ENCODE measurements around the gene GGT5.
A peak's percentile ranks its signal among the peaks of the same experiment; 100 is the strongest.
"Not testable (repeated sequence)": the region's sequence is repeated elsewhere in the genome, so short reads cannot be mapped to it uniquely, and the experiment has no call there.

GGT5 gene

DNA sequence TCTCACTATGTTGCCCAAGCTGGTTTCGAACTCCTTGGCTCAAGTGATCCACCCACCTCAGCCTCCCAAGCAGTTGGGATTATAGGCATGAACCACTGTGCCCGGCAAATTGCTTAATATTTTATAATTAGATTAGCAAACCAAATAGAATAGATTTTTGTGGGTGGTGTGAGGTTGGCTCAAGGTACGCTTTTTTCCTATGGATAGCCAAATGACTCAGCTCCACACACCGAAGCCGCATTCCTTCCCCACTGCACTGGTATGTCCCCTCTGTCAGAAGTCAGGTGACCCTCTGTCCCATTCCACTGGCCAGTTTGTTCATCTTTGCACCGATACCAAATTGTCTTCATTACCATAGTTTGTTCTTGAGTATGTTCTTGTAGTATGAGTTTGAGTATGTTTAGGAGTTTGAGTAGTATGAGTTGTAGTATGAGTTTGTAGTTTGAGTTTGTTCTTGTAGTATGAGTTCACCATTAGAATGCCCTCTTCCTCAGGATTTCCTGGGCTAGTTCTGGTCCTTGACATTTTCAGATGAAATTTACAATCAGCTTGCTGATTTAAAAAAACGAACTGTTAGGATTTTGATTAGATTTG, 44.2 kb downstream of the GGT5 start:
- DNase-seq = no peak

DNA sequence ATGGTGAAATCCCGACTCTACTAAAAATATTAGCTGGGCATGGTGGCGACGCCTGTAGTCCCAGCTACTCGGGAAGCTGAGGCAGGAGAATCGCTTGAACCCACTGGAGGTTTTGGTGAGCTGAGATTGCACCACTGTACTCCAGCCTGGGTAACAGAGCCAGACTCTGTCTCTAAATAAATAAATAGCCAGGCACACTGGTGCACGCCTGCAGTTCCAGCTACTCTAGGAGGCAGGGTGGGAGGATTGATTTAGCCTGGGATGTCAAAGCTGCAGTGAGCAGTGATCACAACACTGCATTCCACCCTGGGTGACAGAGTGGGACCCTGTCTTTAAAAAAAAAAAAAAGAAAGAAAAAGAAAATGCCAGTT, 46.2 kb downstream of the GGT5 start:
- no peak for DNase-seq

DNA sequence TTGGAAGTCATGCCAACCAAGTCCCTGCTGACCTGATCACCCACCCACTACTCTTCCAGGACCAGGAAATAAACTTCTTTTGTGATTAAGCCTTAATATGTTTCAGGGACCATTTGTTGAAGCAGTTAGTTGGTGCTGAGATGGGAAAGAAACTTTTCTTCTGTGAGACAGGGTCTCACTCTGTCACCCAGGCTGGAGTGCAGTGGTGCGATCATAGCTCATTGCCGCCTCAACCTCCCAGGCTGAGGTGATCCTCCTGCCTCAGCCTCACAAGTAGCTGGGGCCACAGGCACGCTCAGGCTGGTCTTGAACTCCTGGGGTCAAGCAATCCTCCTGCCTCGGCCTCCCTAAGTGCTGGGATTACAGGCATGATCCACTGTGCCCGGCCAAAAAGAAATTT, 53.0 kb downstream of the GGT5 start:
- no peak for DNase-seq

DNA sequence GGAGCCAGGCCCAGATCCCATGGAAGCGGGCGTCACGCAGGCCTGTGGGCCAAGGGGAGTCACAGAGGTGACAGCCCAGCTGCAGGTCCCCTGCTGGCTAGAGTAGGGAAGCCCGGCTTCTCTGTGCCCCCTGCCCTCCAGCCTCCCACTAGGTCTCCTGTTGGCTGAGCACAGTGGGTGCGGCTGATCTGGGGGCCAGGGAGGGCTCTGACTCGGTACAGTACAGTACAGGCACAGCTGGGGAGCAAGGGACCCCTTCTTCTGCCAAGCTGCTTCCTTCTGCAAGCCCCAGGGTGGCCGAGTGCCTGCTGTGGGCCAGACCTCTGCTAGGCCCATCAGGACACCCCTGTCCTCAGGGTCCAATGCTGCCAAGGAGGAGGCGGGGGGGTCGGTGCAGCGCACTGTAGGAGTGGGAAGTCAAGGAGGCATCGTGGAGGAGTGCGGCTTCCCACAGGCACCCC, 53.5 kb downstream of the GGT5 start:
- DNase-seq = no peak

DNA sequence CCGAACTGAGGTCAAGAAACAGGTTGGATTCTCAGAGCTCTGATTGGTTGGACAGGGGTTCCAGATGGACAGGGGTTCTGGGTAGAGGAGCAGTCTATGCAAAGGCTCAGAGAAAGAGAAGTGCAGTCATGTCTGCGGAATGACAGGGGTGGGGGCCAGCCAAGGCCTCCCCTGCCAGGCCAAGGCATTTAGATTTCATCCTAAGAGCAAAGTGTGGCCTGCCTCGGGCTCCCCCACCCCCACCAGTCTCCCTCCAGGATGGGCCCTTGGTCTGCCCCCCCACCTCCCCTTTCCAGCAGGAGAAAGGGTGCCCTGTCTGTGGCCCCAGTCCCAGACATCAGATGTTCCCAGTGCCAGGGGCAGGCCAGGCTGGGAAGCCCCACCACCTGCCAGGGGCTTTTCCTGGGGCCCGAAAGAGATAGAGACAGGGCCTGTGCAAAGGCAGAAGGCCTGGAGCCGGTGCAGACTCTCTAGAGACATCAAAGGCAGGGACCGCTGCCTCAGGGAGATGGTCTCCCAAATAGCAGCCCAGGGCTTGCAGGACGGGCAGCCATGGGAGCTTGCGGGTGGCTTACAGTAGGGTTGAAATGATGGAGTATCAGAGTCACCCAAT, 54.2 kb downstream of the GGT5 start:
- no peak for DNase-seq

DNA sequence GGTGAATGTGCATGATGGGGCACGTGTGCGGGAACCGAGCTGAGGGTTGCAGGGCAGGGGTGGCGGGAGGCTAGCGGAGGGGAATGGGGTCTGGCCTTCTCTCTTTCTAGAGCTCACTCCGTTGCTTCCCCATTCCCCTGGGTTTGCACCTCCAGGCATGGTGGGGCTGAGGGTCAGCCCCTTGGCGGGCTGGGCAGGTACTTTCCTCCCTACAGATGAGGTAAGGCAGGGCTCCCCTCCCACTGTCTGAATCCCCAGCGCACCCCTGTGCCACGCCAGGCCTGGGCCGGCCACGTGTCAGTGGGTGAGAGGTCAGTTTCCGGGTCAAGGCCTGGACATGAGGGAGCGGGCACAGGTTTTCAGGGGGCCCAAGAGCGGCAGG, 54.7 kb downstream of the GGT5 start:
- no peak for DNase-seq

DNA sequence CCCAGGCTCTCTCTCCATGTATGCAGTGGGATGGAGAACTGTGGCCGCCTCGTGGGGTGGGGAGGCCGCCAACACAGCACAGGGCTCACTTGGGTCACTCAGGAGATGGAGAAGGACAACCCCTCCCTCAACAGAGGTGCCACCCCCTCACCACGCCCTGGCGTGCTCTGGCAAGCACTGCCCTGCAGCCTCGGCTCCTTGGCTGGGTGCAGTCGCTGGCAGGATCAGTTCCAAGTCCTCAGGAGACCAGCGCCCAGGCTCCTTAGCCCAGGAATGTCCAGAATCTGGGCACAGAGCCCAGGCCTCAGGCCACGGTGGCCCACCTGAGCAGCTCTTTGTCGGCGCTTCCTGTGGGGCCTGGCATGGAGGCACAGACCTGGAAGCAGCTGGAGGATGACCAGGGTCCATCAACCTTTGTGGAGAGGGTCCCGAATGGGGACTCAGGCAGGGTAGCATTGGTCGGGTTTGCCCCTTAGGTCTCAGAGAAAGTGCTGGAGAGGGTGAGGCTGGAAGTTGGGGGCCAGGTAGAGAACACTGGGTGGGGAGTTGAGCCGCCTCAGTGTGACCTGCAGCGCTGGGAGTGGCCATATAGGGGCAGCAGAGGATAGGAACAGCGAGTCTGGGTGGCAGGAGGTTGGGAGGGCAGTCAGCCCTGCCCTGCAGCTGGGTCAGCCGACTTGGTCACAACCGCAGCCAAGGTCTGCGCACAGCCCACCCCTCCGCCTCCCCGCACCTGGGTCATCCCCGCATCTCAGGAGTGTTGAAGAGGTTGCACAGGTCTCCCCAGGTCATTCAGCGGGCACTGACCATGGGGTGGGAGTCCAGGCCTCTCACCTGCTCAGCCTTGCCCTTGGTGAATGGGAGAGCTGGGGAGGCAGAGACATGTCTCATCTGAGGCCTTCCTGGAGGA, 55.4 kb downstream of the GGT5 start:
- DNase-seq = peak; percentile 62

DNA sequence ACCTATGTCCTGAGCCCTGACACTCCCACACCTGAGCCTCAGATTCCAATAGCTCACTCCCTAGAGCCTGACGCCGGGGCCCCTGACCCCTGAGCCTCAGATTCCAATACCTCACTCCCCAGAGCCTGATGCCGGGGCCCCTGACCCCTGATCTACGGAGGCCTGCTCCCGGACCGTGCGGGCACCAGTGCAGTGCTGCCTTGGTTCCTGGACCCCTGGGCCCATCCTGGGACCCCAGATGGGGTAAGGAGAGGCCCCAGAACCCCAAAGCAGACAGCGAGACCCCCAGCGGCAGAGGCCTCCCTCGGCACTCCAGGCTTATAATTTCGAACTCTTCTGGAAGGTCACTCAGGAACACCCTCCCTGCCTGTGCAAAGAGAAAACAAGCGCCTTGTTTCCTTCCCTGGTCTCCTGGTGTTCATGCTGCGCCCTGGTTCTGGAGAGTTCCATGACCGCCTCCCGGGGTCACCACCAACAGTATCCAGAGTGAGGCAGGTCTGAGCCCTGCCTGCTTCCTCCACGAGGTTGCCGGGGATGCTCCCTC, 56.1 kb downstream of the GGT5 start:
- DNase-seq = no peak

DNA sequence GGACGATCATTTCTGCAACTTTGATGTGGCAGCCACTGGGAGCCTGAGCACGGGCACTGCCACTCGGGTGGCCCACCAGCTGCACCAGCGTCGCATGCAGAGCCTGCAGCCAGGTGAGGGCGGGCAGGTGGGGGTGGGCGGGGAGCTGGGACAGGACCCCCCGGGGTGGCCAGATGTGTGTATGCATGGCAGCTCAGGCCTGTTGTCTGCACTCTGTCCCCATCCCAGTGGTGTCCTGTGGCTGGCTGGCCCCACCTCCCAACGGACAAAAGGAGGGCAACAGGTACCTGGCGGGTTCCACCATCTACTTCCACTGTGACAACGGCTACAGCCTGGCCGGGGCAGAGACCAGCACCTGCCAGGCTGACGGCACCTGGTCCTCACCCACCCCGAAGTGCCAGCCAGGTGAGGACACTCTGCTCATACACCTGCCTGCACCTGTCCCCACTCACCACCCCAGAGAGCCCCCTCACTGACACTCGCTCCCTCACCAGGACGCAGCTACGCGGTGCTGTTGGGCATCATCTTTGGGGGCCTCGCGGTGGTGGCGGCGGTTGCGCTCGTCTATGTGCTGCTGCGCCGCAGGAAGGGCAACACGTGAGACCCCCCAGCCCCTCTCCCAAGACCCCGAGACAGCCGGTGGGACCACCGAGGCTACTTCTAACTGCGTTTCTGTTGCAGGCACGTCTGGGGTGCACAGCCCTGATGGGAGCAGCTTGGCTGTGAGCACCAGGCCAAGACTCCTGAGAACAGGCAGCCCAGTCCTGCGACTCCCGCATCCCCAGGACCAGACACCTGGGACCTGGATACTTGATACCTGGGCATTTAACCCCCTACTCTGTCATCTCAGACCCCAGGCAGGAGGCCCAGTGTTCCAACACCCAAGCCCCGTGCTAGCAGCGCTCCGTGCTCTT, 56.9 kb downstream of the GGT5 start:
- no peak for DNase-seq

DNA sequence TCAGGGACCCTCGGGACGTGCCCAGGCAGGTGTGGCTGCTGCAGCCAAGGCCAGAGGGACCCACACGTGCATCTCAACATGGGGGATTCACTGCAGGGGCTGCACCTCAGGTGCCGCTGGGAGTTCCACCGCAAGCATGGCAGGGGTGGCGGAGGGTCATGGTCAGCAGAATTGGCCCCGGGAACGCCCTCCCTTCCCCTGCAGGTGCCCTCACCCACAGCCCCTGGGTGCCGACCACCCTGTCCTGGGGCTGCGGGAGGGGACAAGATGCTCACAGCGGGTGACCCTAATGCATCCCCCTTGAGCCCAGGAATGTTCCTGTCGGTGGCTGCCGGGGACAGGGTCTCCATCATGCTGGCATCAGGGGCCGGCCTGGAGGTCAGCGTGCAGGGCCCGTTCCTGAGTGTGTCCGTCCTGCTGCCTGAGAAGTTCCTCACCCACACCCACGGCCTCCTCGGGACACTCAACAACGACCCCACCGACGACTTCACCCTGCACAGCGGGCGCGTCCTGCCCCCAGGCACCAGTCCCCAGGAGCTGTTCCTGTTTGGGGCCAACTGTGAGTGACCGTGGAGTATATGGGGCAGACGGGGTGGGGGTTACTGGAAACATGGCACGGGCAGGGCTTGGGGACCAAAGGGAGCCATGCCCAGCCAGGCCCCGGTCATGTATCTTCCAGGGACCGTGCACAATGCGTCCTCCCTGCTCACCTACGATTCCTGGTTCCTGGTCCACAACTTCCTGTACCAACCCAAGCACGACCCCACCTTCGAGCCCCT, 57.8 kb downstream of the GGT5 start:
- DNase-seq = no peak

DNA sequence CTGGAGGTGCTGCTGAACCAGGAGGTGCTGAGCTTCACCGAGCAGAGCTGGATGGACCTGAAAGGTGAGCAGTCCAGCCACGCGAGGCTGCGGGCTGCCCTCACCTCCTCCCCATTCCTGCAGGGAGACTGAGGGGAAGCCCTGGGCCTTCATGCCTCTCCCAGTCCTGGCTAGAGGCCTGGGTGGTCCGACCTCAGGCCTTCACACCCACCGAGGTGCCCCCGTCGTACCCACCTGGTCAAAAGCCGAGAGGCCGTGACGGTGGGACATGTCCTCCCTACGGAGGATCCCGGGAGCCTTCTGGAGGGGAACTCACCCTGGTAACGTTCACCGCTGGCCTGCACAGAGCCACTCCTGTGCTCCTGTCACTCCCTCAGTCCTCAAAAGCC, 58.5 kb downstream of the GGT5 start:
- DNase-seq = no peak

DNA sequence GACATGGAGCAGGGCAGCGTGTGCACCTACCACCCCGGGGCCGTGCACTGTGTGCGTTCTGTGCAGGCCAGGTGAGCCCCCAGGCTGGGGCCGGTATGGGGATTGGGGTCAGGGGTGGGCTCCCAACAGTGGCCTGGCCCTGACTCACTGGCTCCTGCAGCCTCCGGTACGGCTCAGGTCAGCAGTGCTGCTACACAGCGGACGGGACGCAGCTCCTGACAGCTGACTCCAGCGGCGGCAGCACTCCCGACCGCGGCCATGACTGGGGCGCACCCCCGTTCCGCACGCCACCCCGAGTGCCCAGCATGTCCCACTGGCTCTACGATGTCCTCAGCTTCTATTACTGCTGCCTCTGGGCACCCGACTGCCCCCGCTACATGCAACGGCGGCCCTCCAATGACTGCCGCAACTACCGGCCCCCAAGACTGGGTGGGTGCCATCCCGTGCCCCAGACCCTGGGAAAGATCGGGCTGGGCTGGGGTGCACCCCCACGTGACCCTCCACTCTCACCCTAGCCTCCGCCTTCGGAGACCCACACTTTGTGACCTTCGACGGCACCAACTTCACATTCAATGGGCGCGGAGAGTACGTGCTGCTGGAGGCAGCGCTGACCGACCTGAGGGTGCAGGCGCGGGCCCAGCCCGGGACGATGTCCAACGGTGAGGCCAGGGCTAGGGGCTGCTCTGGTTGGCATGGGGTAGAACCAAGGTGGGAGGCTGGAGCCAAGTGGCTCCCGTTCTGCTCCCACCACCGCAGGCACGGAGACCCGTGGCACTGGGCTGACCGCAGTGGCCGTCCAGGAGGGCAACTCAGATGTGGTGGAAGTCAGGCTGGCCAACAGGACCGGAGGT, 59.2 kb downstream of the GGT5 start:
- no peak for DNase-seq

DNA sequence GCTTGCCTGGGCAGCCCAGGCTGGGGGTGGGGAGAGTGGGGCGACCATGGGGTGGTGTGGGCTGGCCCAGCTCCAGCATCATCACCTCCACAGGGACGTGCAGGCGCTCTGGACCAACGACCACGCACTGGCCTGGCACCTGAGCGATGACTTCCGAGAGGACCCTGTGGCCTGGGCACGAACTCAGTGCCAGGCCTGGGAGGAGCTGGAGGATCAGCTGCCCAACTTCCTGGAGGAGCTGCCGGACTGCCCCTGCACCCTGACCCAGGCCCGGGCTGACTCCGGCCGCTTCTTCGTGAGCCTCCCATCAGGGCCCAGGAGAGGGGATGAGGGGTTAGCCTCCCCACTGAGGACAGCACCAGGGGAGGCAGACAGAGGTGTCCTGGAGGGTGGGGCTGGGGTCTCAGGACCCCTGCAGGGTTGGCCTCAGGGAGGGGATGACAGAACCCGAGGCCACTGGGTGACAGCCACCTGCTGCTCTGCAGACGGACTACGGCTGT, 59.8 kb downstream of the GGT5 start:
- no peak for DNase-seq

DNA sequence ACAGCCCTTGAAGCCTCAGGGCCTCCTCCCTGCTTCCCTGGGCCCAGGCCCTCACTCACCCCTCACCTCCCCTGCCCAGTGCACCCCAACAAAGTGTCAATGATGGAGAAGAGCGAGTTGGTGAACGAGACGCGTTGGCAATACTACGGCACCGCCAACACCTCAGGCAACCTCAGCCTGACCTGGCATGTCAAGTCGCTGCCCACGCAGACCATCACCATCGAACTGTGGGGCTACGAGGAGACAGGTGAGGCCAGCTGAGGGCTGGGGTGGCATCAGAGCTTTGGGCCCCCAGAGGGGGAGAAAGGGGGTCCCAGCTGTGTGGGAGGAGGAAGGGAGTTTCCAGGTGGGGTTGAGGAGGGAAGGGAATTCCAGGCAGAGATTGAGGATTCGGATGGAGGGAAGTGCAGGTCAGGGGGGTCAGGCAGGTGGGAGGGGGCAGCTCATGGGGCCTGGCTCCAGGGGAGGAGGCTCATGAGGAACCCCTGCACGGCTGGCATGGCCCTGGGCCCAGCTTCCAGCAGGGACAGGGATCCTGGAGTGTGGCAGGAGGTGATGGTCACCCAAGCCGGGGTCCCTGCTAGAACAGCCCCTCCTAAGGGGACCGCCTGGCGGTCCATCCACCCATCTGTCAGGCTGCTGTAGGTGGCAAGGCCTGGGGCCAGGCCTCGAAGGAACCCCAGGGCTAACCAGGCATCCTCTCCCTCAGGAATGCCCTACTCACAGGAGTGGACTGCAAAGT, 60.7 kb downstream of the GGT5 start:
- no peak for DNase-seq

DNA sequence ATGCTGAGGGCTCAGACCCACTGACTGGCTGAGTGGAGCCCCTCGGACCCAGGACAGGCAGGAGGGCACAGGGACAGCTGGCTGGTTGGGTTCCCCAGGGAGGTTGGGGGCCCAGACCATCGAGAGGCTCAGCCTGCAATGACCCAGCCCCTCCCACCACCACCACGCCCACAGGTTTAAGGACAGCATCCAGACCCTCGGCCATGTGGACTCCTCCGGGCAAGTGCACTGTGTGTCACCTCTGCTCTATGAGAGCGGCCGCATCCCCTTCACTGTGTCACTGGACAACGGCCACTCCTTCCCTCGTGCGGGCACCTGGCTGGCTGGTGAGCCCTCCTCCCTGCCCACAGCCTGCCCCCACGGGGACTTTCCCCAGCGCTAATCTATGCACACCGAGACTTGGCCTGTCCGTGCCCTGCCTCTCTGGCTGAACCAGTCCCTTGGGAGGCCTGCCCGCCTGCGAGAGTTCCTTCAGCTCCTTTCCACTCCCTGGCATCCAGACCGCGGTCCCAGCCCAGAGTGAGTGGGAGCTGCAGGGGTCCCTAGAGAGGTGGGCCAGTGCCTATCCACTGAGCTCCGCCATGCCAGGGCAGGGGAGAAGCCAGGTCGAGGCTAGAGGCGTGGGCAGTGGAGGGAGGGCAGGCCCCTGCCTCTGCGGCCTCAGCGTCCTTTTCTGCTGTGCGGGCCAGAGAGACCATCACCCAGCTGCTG, 61.4 kb downstream of the GGT5 start:
- DNase-seq = no peak

DNA sequence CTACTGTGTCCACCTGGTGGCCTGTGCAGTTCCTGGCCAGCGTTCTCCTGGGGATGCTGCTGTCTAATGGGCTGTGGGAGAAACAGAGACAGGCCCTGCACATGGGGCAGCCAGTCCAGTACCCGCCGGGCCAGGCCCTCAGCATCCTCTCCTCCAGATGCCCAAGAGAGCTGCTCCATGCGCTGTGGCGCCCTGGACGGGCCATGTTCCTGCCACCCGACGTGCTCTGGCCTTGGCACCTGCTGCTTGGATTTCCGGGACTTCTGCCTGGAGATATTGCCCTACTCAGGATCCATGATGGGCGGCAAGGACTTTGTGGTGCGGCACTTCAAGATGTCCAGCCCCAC, 62.0 kb downstream of the GGT5 start:
- DNase-seq = not testable (repeated sequence)

DNA sequence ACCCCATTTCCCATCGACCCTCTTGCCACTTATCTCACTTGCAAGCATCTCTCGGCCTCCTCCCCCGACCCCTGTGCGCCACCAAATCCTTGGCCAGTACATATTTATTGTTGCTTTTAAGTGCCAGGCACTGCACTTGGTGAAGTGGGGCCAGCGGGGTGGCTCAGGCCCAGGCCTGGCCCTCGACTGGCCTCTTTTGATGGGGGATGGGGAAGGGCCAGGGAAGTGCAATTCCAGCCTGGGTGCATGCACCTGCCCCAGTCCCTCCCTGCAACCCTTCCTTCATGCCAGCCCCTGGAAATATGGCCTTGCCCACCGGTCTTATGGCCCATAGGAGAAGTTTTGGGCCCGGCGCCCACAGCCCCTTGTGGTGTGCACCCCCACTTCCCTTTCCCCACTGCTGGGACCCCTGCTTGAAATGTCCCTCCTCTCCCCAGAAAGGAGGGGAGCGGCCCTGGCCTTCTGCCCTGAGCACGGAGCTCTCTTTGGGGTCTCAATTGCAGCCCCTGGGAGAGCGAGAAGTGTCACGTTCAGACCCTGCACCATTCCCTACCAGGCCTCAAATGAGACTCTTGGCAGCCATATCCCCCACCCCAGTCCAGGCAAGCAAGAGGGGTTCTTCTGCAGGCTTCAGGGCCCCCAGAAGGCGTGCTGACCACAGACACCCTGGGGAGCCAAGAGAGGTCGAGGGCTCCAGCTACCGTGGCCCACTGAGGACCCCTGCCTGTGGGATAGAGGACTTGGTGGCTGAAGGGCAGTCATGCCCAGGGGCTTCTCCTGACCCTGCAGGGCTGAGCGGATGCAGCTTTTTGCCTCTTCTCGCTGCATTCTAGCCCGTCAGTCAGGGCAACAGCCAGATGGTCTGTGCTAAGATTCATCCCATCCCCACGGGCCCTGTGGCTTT, 62.6 kb downstream of the GGT5 start:
- no peak for DNase-seq
